ENCODE data around the gene RTN1. TPM values are rescaled to one million over a fixed set of nuclear protein-coding genes. Genes with fewer than 3 reads are reported as not detected.

The RTN1 gene
- total and polyA plus RNA-seq, 9 of the 15 experiments (the other 6 are each of a cell fraction or from before 2014, with no cell fraction given) = 0.03 to 0.09 TPM; not detected in 7

GRCh38 chr14:59755409-59756135, 115.0 kb downstream of the RTN1 start (continued):
- TF ChIP-seq PRDM10 (IDR thresholded peaks at IDR 0.05; ENCODE audit: partially characterized antibody) (no peak), PML (IDR thresholded peaks at IDR 0.05; ENCODE audit: low read length) (no peak), TCF3 (CRISPR knock-in tag; IDR thresholded peaks at IDR 0.05) (no peak), ZNF740 (CRISPR knock-in tag; IDR thresholded peaks at IDR 0.05) (no peak), ZNF740 (tag; IDR thresholded peaks at IDR 0.05) (no peak)

GRCh38 chr14:59754256-59754655, 116.3 kb downstream of the RTN1 start:
- Histone ChIP-seq H3K27me3 (ENCODE audit: control insufficient read depth in 2 of 2, insufficient read depth in 2 of 2, low read length in 2 of 2) (no peaks in the 10 kb centered on the region), H2AFZ (ENCODE audit: low read depth, low read length) (no peak overlapping the region), H3K9me1 (ENCODE audit: control insufficient read depth, insufficient read depth, low read length) (no peaks in the 10 kb centered on the region), H3K36me3 (ENCODE audit: control insufficient read depth, insufficient read depth, low read length) (no peaks in the 10 kb centered on the region), H3K27ac (ENCODE audit: extremely low read depth, low read depth, low read length) (no peak overlapping the region), H3K9ac (ENCODE audit: insufficient read depth in 1 of 2, low read depth in 2 of 2, low read length in 2 of 2) (no peak overlapping the region), H4K20me1 (replicated peaks; ENCODE audit: control insufficient read depth, insufficient read depth, low read length) (no peaks in the 10 kb centered on the region), H3K4me2 (ENCODE audit: insufficient read depth, low read length) (no peak overlapping the region), H3K4me3 (no peak overlapping the region), H3K9me3 (replicated peaks; ENCODE audit: control insufficient read depth, insufficient read depth, low read depth, low read length) (no peaks in the 10 kb centered on the region), H3K4me1 (replicated peaks in 1 of 2; ENCODE audit: control insufficient read depth in 2 of 2, insufficient read depth in 2 of 2, low read length in 2 of 2) (no peaks in the 10 kb centered on the region), H3K79me2 (ENCODE audit: control insufficient read depth, insufficient read depth, low read length) (no peaks in the 10 kb centered on the region)
- FAIRE-seq = no peak
- no TSS peak for BruUV-seq (replicated peaks)
- DNase-seq (ENCODE audit: extremely low read depth in 1 of 4, low spot score in 3 of 4) = no peak
- TF ChIP-seq NR3C1 (CRISPR knock-in tag; IDR thresholded peaks at IDR 0.05) = no peak
- ATAC-seq = no peak
- intact Hi-C loops (cut with micrococcal nuclease) = no loop called here
- 2% methylated on average over 4 of the region's 4 CpGs for WGBS (ENCODE audit: insufficient coverage, low coverage, missing lambda C conversion rate)
- CTCF ChIA-PET (ENCODE audit: low intra/inter-chr PET ratio) = no interaction called here
- POLR2A ChIA-PET = interaction anchor here (0.6 to 1.1 kb wide), 2 partner anchors 11 to 13 kb away, joined by 3 read pairs; no protein-coding TSS in a partner anchor
- in situ Hi-C loops (cut with MboI) = no loop called here

Data from K562 (cell line).